ENCODE data around the gene TMEM117.
"Not testable (repeated sequence)": the region's sequence is repeated elsewhere in the genome, so short reads cannot be mapped to it uniquely, and the experiment has no call there.

TMEM117 gene

DNA sequence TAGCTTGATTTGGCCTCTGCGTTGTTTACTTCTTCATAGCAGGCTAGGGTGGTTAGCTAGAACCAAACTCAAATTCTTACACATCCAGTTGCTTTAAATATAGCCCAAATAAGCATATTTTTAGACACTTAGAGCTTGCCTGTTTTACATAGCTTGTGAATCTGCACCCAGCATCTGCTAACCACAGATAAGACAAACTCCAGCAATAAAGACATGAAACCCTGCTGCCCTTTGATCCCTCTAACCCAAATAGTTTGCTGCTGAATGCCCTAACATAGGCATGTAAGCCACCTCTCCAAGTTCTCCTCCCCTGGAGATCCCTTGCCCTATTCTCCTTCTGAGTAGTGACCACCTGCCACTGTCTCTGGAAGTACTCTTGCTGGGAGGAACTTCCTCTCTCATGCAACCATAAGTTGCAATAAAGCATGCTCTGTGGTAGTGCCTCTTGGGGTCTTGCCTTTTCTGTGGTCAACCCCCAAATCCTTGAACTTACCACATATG is 185.6 kb downstream of the TMEM117 start:
- Histone ChIP-seq H3F3A (ENCODE audit: control insufficient read depth, insufficient read depth) (no peaks in the 10 kb centered on the region), H3K4me1 (ENCODE audit: control insufficient read depth, low read length) (peaks cover 35% of the 10 kb centered on the region), H3K4me2 (ENCODE audit: low read length) (peak overlapping the region; percentile 66), H3K27me3 (ENCODE audit: control insufficient read depth, low read length) (no peaks in the 10 kb centered on the region), H4K20me1 (ENCODE audit: control insufficient read depth, insufficient read depth, low read depth, low read length) (no peaks in the 10 kb centered on the region), H3K27ac (ENCODE audit: low read depth, low read length) (peak overlapping the region; percentile 41), H3K79me2 (ENCODE audit: control insufficient read depth, low read length) (no peaks in the 10 kb centered on the region), H3K9me2 (replicated peaks; ENCODE audit: control insufficient read depth, low read length) (no peaks in the 10 kb centered on the region), H3K36me3 (ENCODE audit: control insufficient read depth, low read length) (no peaks in the 10 kb centered on the region), H3K4me3 (ENCODE audit: low read length) (peak overlapping the region; percentile 50), H3K9me3 (ENCODE audit: control insufficient read depth, insufficient read depth, low read length) (no peaks in the 10 kb centered on the region)
- TF ChIP-seq EZH2phosphoT487 (IDR thresholded peaks at IDR 0.05; ENCODE audit: borderline replicate concordance, low read length) (no peak), CTCF (IDR thresholded peaks at IDR 0.05; ENCODE audit: low read depth, low read length, poor library complexity, severe bottlenecking) (no peak)

DNA sequence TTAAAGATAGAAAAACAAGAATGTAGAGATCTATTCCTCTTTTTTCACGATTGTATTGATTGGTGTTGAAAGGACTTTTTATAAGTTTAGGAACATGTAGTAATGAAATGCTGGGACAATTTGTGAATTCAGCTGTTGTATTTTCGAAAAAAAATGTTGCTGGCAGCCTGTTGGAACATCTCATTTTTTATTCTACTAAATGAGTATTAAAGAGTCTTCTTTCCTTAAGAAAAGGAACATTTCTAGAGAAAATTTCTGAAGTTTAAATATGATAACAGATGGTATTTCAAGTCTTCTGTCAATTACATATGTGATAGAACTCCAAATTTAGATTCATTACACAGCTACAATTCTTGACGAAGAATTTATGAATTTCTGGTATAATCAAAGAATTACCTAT is 189.6 kb downstream of the TMEM117 start:
- Histone ChIP-seq H4K20me1 (ENCODE audit: control insufficient read depth, insufficient read depth, low read depth, low read length) (no peaks in the 10 kb centered on the region), H3K9me2 (replicated peaks; ENCODE audit: control insufficient read depth, low read length) (no peaks in the 10 kb centered on the region), H3K27ac (ENCODE audit: low read depth, low read length) (no peak overlapping the region), H3K4me2 (ENCODE audit: low read length) (no peak overlapping the region), H3K27me3 (ENCODE audit: control insufficient read depth, low read length) (no peaks in the 10 kb centered on the region), H3K4me3 (ENCODE audit: low read length) (no peak overlapping the region), H3K4me1 (ENCODE audit: control insufficient read depth, low read length) (peaks cover 20% of the 10 kb centered on the region), H3F3A (ENCODE audit: control insufficient read depth, insufficient read depth) (no peaks in the 10 kb centered on the region), H3K36me3 (ENCODE audit: control insufficient read depth, low read length) (no peaks in the 10 kb centered on the region), H3K9me3 (ENCODE audit: control insufficient read depth, insufficient read depth, low read length) (peaks cover 3% of the 10 kb centered on the region; the same call in 1 of the 2 replicates), H3K79me2 (ENCODE audit: control insufficient read depth, low read length) (no peaks in the 10 kb centered on the region)
- TF ChIP-seq CTCF (IDR thresholded peaks at IDR 0.05; ENCODE audit: low read depth, low read length, poor library complexity, severe bottlenecking), result no peak
- no peak for TF ChIP-seq EZH2phosphoT487 (IDR thresholded peaks at IDR 0.05; ENCODE audit: borderline replicate concordance, low read length)

DNA sequence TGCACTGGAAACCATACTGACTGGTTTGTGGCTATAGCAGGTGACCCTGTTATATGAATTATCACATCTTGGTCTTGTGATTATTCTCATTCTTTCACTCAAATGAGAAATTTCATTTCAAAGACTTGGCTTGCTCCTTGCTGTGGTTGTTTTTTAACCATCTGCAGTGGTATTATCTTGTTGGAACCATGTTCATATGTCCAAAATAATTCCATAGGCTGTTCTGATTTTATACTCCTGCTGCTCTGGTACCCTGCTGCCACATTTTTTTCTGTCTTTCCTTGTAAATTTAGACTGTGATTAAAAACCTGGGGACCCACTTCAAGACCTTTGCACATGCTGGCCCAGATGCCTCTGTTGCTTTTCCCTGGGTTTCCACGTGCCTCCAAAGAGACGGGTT is 190.2 kb downstream of the TMEM117 start:
- no peak overlapping the region for H3K4me2 ChIP-seq (ENCODE audit: low read length)
- H3K27me3 ChIP-seq (ENCODE audit: control insufficient read depth, low read length), result no peaks in the 10 kb centered on the region
- H3K79me2 ChIP-seq (ENCODE audit: control insufficient read depth, low read length), result no peaks in the 10 kb centered on the region
- H4K20me1 ChIP-seq (ENCODE audit: control insufficient read depth, insufficient read depth, low read depth, low read length), result no peaks in the 10 kb centered on the region
- no peaks in the 10 kb centered on the region for H3K36me3 ChIP-seq (ENCODE audit: control insufficient read depth, low read length)
- H3F3A ChIP-seq (ENCODE audit: control insufficient read depth, insufficient read depth), result no peaks in the 10 kb centered on the region
- no peak overlapping the region for H3K27ac ChIP-seq (ENCODE audit: low read depth, low read length)
- TF ChIP-seq EZH2phosphoT487 (IDR thresholded peaks at IDR 0.05; ENCODE audit: borderline replicate concordance, low read length) (no peak), CTCF (IDR thresholded peaks at IDR 0.05; ENCODE audit: low read depth, low read length, poor library complexity, severe bottlenecking) (no peak)
- H3K9me3 ChIP-seq (ENCODE audit: control insufficient read depth, insufficient read depth, low read length), result peaks cover 5% of the 10 kb centered on the region; the same call in 1 of the 2 replicates
- H3K4me3 ChIP-seq (ENCODE audit: low read length), result no peak overlapping the region
- peaks cover 15% of the 10 kb centered on the region for H3K4me1 ChIP-seq (ENCODE audit: control insufficient read depth, low read length)
- no peaks in the 10 kb centered on the region for H3K9me2 ChIP-seq (replicated peaks; ENCODE audit: control insufficient read depth, low read length)

DNA sequence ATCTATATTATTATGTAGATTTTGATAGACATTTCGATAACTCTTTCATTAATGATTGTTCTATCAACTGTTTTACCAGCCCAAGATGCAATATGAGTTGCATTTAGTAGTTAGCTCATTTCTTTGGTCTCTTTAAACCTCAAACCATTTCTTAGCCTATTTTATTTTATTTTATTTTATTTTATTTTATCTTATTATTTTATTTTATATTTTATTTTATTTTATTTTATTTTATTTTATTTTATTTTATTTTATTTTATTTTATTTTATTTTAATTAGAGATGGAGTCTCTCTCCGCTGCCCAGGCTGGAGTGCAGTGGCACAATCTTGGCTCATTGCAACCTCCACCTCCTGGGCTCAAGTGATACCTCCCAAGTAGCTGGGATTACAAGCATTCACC is 191.0 kb downstream of the TMEM117 start:
- H3K4me3 ChIP-seq (ENCODE audit: low read length); H3F3A ChIP-seq (ENCODE audit: control insufficient read depth, insufficient read depth); H3K27ac ChIP-seq (ENCODE audit: low read depth, low read length); H3K9me3 ChIP-seq (ENCODE audit: control insufficient read depth, insufficient read depth, low read length); H3K4me2 ChIP-seq (ENCODE audit: low read length); H3K9me2 ChIP-seq (replicated peaks; ENCODE audit: control insufficient read depth, low read length); H3K36me3 ChIP-seq (ENCODE audit: control insufficient read depth, low read length); H4K20me1 ChIP-seq (ENCODE audit: control insufficient read depth, insufficient read depth, low read depth, low read length); H3K4me1 ChIP-seq (ENCODE audit: control insufficient read depth, low read length); H3K27me3 ChIP-seq (ENCODE audit: control insufficient read depth, low read length); H3K79me2 ChIP-seq (ENCODE audit: control insufficient read depth, low read length): not testable (repeated sequence)
